ENCODE data around the gene NEUROD1.

NEUROD1 gene

GRCh38 chr2:181662287-181662686, 18.0 kb downstream of the NEUROD1 start:
- no peak overlapping the region for H3K27ac ChIP-seq
- TF ChIP-seq, protein P1, sequence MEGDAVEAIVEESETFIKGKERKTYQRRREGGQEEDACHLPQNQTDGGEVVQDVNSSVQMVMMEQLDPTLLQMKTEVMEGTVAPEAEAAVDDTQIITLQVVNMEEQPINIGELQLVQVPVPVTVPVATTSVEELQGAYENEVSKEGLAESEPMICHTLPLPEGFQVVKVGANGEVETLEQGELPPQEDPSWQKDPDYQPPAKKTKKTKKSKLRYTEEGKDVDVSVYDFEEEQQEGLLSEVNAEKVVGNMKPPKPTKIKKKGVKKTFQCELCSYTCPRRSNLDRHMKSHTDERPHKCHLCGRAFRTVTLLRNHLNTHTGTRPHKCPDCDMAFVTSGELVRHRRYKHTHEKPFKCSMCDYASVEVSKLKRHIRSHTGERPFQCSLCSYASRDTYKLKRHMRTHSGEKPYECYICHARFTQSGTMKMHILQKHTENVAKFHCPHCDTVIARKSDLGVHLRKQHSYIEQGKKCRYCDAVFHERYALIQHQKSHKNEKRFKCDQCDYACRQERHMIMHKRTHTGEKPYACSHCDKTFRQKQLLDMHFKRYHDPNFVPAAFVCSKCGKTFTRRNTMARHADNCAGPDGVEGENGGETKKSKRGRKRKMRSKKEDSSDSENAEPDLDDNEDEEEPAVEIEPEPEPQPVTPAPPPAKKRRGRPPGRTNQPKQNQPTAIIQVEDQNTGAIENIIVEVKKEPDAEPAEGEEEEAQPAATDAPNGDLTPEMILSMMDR (conservative IDR thresholded peaks at IDR 0.05): no peak

DNA sequence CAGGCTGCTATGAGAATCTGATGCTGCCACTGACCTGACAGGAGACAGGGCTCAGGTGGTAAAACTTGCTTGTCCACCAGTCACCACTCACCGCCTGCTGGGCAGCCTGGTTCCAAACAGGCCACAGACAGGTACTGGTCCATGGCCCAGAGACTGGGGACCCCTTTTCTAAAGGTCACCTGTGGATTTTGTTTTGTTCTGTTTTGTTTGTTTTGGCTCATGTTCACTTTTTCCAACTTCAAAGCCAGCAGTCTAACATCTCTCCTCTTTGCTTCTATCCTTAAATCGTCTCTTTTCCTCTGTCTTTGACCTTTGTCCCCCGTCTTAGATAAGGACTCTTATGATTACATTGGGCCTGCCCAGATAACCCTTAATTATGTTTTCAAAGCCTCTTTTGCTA, 20.1 kb downstream of the NEUROD1 start:
- H3K27ac ChIP-seq: peak overlapping the region; percentile 65
- TF ChIP-seq, protein P1 (conservative IDR thresholded peaks at IDR 0.05): peak; percentile 22; the same call in 1 of the 2 replicates

DNA sequence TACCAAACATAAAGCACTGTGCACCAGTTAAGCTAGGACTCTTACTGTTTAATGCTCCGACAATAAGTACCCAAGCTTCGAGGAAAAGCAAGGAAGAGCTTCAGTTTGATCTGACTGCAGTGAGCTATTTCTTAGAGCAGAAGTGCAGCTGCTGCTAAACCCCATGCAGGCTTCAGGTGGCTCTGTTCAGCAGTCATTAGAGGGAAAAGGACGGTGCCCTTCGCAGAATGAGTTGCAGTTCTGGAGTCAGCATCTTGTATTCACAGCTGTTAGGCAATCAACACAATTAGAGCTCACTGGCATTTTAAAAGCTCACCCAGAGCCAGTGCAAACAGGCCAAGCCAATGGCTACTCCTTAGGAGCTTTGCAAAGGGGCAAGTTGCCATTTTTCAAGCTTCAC, 21.9 kb downstream of the NEUROD1 start:
- H3K27ac ChIP-seq: peak overlapping the region; percentile 65; the same call in 1 of the 2 replicates
- TF ChIP-seq, protein P1 (conservative IDR thresholded peaks at IDR 0.05): no peak

GRCh38 chr2:181657379-181657778, 22.9 kb downstream of the NEUROD1 start:
- TF ChIP-seq, protein P1 (conservative IDR thresholded peaks at IDR 0.05): no peak
- peak overlapping the region; percentile 29; the same call in 1 of the 2 replicates for H3K27ac ChIP-seq

GRCh38 chr2:181656450-181657291, 23.6 kb downstream of the NEUROD1 start, which contains the start of gene CERKL:
CERKL (minus strand) TSS chr2:181657105; CDS start chr2:181657006, 99 bp downstream.
- TF ChIP-seq, protein P1 (conservative IDR thresholded peaks at IDR 0.05): peak; percentile 31
- peak within 1 kb of the TSS; percentile 29; the same call in 1 of the 2 replicates for H3K27ac ChIP-seq

DNA sequence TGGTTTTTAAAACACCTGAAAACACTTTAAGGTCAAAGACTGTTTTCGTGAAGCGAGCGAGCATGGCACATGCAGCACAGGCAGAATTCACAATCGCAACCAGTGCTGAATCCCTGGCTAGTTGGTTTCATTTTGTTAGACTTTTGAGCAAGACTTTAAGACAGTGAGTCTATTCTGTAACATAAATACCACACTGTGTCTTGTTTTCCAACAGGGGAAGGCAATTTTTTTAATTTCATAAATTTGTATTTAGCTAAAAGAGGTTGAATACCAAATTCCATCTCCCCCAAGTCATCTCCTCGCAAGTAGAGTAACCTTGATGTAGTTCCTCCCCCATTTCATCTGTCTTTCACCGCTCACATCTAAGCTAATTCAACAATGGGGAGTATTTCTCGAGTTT, 24.8 kb downstream of the NEUROD1 start:
- TF ChIP-seq, protein P1 (conservative IDR thresholded peaks at IDR 0.05): no peak
- H3K27ac ChIP-seq: no peak overlapping the region

DNA sequence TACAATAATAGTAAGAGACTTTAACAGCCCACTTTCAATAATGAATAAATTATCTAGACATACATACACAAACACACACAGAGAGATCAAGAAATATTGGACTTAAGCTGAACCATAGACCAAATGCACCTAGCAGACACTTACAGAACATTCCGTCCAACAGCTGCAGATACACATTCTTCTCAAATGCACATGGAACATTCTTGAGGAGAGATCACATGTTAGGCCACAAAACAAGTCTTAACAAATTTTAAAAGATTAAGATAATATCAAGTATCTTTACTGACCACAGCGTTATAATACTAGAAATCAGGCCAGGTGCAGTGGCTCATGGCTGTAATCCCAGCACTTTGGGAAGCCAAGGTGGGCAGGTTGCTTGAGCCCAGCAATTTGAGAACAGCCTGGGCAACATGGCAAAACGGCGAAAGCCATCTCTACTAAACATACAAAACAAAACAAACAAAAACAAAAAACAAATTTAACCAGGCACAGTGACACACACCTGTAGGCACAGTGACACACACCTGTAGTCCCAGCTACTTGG, 30.8 kb downstream of the NEUROD1 start:
- no peak overlapping the region for H3K27ac ChIP-seq

More for the DNA sequence above, 30.8 kb downstream of the NEUROD1 start:
- TF ChIP-seq, protein P1 (conservative IDR thresholded peaks at IDR 0.05): no peak
